ENCODE data around the gene TANC2. TPM values are rescaled to one million over a fixed set of nuclear protein-coding genes. Genes with fewer than 3 reads are reported as not detected.

Gene TANC2
- polyA plus RNA-seq (ENCODE audit: insufficient read length in 12 of 12) = 10 to 100 TPM in 11 of 12 donors, not detected in 1; 26.0 to 51.3 (median 41.5) TPM
- long read RNA-seq, donor 1 = 0 reads
- long read RNA-seq, donor 2, partial matches to known transcripts = 0 of 1 reads
- long read RNA-seq, donor 2, other reads (novel, unspliced or antisense) = 0 of 1 reads
- long read RNA-seq, donor 3 = 0 reads
- long read RNA-seq, donor 4 = 0 reads
- long read RNA-seq, donor 5, partial matches to known transcripts = 0 of 1 reads
- long read RNA-seq, donor 5, other reads (novel, unspliced or antisense) = 0 of 1 reads
- long read RNA-seq, donor 6 = 0 reads
- long read RNA-seq, donor 7 = 0 reads
- long read RNA-seq, donor 8, full-length matches to known transcripts = 2 of 7 reads
- long read RNA-seq, donor 8, partial matches to known transcripts = 5 of 7 reads
- long read RNA-seq, donor 8, other reads (novel, unspliced or antisense) = 0 of 7 reads
- long read RNA-seq, donor 9 = 0 reads
- long read RNA-seq, donor 10, partial matches to known transcripts = 5 of 5 reads
- long read RNA-seq, donor 10, other reads (novel, unspliced or antisense) = 0 of 5 reads
- long read RNA-seq, donor 11, full-length matches to known transcripts = 1 of 1 reads
- long read RNA-seq, donor 11, partial matches to known transcripts = 0 of 1 reads
- long read RNA-seq, donor 11, other reads (novel, unspliced or antisense) = 0 of 1 reads

- peak; percentile 88 for DNase-seq
Observed at GRCh38 chr17:62965686-62966425, at the start of gene TANC2. Gene TANC2, plus strand, starts transcription at chr17:62966235. Its CDS starts 43,325 bp downstream, at chr17:63009560.

DNA sequence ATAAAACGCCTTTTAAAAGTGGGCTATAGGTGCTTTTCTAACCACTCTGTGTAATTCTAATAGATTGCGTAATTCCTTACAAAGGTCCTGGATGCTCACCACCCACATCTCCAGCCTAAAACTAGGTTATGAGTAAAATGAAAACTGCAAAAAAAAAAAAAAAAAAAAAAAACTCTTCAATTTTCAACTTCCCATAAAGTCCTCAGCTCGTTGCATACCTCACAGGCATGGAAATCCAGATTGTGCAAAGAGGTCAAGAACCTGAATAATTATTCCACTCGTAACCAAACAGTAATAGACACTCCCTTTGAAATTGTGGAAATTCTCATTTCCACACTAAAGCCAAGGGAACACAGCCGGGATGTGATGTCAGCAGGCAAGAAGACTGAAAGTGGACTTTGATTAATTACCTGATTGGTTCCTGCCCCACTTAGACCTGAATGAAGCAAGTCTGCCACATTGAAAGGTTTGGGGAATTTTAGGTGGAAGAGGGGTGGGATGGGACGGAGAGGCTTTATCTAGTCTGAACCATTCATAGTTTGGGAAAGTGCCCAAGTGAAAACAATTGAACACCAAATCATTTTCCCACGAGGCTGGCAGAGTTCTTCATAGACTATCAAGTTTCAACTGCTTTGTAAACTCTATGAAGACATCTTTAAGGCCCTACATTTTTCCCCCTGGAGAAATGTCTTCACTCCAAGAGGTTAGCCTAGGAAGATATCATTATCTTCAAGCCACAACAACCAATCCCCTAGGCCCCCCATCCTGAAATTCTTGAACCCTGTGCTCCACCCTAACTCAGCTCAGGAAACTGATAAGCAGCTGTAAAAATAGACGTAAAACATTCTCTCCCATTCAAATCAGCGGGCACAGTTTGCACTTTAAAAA lies 49.1 kb upstream of the TANC2 start:
- DNase-seq = no peak

- no peak for DNase-seq
Observed at GRCh38 chr17:62919388-62919787, 46.6 kb upstream of the TANC2 start.

DNA sequence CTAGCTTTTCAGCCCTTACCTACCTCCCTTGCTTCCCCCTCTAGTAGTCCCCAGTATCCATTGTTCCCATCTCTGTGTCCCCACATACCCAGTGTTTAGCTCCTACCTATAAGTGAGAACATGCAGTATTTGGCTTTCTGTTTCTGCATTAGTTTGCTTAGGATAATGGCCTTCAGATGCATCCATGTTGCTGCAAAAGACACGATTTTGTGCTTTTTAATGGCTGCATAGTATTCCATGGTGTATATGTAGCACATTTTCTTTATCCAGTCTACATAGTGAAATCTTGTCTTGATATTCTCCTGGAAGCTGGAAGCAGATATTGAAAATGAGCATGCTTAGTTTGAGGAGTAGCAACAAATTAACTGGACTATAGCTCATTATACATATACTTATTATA lies 45.7 kb upstream of the TANC2 start:
- DNase-seq = no peak

GRCh38 chr17:62921817-62922216 lies 44.2 kb upstream of the TANC2 start:
- no peak for DNase-seq

DNA sequence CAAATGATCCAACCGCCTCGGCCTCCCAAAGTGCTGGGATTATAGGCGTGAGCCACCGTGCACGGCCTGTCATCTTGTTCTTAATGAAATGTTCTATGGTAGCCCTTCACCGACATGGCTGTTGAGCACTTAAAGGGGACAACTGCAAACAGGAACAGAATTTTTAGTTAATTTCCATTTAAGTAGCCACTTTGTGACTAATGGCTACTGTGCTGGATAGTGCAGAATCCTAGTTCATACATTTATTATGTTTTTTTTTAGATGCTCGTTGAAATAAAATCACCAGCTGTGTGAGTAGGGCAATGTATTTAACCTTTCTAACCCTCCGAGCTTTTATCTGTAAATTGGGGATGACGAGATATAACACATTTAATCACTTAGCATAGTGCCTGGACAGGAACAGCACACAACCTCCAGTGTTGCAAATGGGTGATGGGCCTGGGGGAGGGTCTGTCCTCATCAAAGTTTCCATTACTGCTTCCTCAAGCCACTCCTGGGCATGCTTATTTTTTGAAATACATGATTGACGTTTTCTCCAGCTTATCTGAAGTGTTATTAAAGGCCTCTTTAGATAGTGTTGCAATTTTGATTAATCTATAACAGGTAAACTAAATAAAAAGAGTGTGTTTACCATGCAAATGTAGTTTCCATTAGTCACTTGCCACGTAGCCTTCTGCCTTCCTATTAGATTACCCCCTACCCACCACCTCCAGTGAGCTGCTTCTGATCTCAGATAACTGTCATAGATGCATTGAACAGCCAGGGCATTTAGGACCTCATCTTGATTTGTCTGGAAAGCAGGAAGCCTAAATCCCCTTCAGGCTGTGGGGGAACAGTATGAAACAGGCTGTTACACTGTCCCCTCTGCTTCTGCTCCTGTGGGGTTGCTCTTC lies 42.5 kb upstream of the TANC2 start:
- DNase-seq = no peak

DNA sequence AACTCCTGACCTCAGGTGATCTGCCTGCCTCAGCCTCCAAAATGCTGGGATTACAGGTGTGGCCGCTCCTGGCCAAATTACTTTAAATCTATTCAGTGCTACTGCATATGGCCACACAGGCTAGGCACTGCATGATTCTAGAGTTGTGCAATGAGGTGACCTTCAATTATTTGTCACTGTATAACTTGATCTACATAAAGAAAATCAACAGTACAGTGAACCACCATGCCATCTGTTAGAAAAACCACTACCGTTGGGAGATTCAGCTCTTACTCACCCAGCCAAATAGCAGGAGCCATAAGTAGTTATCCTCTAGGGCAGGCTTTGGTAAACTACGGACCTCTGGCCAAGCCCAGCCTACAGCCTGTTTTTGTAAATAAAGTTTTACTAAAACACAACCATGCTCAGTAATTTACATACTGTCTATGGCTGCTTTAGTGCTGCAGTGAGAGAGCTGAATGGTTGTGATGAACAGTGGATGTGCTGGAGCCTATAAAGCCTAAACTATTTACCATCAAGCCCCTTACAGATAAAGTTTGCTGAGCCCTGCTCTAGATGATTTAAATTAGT lies 40.7 kb upstream of the TANC2 start:
- no peak for DNase-seq

DNA sequence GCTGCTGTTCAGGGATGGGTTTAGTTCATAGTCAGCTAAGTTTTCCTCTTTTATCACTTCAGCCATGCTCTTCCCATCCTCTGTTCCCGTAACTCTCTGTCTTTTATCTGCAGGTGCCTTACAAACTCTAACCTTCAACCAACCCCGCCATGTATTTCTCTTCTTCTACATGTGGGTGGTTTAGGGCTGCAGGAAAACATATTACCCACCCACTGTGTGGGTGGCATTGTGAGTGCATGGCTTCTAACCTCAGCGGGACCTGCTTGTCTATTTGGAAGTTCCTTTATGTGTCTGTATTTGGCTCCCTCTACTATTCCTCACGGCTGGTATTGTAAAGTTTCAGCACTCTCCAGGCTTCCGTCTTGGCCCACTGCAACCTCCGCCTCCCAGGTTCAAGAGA lies 39.0 kb upstream of the TANC2 start:
- DNase-seq = no peak

GRCh38 chr17:62929320-62929719 lies 36.7 kb upstream of the TANC2 start:
- no peak for DNase-seq

- no peak for DNase-seq
Observed at GRCh38 chr17:62931101-62931500, 34.9 kb upstream of the TANC2 start.

DNA sequence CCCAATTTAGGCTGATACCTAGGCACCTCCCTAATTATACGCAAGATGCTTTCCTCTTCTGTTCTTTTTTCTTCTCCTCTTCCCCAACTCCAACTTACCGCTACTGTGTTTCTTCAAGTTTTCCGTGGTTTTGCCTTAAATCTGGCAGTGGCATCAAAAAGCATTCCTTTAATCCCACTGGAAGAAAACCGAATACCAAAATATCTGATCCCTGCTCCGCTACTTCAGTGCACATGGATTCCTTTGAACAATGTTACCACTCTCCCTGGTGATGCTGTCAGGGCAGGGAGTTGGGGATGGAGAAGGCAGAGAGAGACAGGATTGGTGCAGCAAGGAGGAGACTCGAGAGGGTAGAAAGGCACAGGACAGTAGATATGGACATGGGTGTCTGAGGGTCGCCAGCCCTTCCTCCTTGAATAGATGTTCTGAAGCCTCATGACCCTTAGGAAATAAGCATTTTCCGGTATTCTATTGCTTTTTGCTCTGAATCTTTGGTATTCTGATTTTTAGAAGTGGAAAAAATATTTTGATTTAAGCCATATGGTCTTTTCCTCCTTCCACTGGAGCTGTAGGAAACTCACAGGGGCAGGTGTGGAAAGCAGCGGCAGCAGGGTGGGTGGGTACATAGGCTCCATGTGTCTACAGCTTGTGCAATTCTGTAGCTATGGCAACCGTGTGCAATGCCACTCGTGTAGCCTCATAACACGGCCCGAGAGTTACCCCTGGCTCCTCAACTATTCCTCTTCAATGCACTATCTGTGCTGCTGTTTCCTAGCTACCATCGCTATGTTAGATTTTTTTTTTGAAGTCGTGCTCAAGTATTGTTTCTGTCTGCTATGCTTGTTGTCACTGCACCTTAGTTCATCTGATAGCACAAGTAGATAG lies 32.3 kb upstream of the TANC2 start:
- DNase-seq = no peak

- no peak for DNase-seq
Observed at GRCh38 chr17:62935098-62935497, 30.9 kb upstream of the TANC2 start.

DNA sequence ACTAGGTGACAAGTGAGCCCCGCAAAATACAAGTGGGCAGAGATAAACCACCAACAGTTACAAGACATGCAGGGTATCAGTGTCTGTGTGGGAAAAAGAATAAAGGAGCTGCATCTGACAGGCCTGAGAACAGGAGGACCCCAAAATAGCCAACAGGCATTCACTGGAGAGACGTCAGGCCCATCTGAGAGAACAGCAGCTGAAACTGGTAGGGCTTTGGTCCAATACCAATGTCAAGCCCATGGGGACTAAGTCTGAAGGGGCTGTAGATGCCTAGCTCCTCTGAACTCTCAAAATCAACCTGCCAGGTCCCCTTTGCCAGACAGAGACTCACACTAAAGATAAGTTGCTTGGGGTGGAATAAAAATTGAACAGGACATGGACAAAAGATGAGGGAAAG lies 30.5 kb upstream of the TANC2 start:
- DNase-seq = no peak

DNA sequence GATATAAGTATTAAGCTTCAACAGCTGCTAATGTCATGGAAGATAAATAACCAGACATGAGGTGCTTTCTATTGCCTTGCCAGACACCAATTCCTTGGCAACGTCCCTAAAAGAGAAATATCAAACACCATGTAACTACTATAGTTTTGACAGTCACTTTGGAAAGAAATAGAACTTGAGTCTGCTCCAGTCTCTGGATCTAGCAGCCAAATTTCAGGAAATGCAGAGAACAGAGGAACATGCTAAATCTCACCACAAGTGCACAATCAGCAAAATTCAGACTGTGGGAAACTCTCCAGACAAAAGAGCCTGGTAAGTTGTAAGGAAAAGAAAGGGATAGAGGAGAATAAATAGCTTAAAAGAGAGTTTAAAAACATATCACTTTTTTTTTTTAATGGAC lies 28.4 kb upstream of the TANC2 start:
- no peak for DNase-seq

GRCh38 chr17:62941358-62941991 lies 24.6 kb upstream of the TANC2 start:
- DNase-seq = no peak

- DNase-seq = no peak
Observed at GRCh38 chr17:62948370-62948769, 17.7 kb upstream of the TANC2 start.

DNA sequence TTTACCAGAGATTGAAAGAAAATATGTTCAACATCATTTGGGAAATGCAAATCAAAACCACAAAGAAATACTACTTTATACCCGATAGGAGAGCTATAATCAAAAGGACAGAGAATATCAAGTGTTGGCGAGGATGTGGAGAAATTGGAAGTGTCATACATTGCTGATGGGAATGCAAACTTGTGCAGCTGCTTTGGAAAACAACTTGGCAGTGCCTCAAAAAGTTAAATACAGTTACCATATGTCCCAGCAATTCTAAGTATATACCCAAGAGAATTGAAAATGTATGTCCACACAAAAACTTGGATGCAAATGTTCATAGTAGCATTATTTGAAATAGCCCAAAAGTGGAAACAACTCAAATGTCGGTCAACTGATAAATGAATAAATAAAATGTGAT lies 17.0 kb upstream of the TANC2 start:
- DNase-seq = no peak

- peak; percentile 36 for DNase-seq
Observed at GRCh38 chr17:62950067-62950466, 16.0 kb upstream of the TANC2 start.
